Body of pancreas (tissue), 4 donors: ENCODE results near the gene USPL1.

ENCODE experiments used
- POLR2A ChIP-seq, 3 donors: fragments of 450-650 bp; IDR thresholded peaks; one replicate each; pipeline ENCODE4 v1.6.1; 2016; ENCODE audit warnings: antibody characterized with exemption in 3 of 3, mild to moderate bottlenecking in 2 of 3
- TF ChIP-seq, protein P1 (sequence below), 7 experiments: fragments of 450-650 bp in 4 of 7; fragments of 200-600 bp in 3 of 7; sonication (generic) in 3 of 7; IDR thresholded peaks; one replicate each; pipeline ENCODE4 v1.5.1; 2016 to 2019; ENCODE audit warnings: antibody characterized with exemption in 7 of 7

DNA sequence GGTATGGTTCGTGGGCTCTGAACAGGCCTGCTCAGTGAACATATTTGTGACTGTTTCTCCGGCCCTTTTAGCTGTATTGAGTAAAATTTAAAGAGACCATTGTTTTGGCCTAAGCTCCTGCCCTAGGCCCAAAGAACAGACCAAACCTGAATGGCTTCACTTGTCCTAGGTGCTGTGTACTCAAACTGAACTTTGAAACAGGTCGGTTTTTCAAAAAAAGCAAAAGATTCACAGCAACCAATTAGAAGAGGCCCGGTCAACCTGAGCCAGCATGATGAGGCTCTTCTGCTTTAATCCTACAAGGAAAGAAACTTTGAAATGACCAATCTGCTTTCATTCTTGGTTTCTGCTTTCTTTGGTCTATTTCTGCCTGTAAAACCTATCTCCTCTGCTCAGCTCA lies 50.6 kb downstream of the USPL1 start:
- no peak for TF ChIP-seq POLR2A (IDR thresholded peaks at IDR 0.05)
- TF ChIP-seq, protein P1, sequence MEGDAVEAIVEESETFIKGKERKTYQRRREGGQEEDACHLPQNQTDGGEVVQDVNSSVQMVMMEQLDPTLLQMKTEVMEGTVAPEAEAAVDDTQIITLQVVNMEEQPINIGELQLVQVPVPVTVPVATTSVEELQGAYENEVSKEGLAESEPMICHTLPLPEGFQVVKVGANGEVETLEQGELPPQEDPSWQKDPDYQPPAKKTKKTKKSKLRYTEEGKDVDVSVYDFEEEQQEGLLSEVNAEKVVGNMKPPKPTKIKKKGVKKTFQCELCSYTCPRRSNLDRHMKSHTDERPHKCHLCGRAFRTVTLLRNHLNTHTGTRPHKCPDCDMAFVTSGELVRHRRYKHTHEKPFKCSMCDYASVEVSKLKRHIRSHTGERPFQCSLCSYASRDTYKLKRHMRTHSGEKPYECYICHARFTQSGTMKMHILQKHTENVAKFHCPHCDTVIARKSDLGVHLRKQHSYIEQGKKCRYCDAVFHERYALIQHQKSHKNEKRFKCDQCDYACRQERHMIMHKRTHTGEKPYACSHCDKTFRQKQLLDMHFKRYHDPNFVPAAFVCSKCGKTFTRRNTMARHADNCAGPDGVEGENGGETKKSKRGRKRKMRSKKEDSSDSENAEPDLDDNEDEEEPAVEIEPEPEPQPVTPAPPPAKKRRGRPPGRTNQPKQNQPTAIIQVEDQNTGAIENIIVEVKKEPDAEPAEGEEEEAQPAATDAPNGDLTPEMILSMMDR (IDR thresholded peaks at IDR 0.05): no peak
